Transverse colon (tissue), 3 donors: ENCODE measurements around the gene PKNOX1.

Experiments
- CTCF ChIP-seq, 5 experiments: fragments of 200-600 bp in 3 of 5; fragments of 450-650 bp in 2 of 5; sonication (generic) in 3 of 5; IDR thresholded peaks; 1 replicate in 2 of 5; 2 replicates in 3 of 5; pipeline ENCODE4 v1.5.1; 2016 to 2017; ENCODE audit warnings: antibody characterized with exemption in 5 of 5, inconsistent platforms in 3 of 5, mild to moderate bottlenecking in 2 of 5, moderate library complexity in 1 of 5
- POLR2A ChIP-seq: fragments of 450-650 bp; IDR thresholded peaks from one replicate; pipeline ENCODE4 v1.6.1; 2016; ENCODE audit warnings: antibody characterized with exemption, mild to moderate bottlenecking, moderate library complexity

- TF ChIP-seq CTCF (IDR thresholded peaks at IDR 0.05) (no peak), POLR2A (no peak)
Observed at GRCh38 chr21:43024439-43025136, 50.2 kb downstream of the PKNOX1 start.
